ENCODE results near the gene UNC13D. TPM values are rescaled to one million over a fixed set of nuclear protein-coding genes. Genes with fewer than 3 reads are reported as not detected.
"Not testable (repeated sequence)": the region's sequence is repeated elsewhere in the genome, so short reads cannot be mapped to it uniquely, and the experiment has no call there.

The UNC13D gene
- total RNA-seq, 3 donors from 2014 or later, result 5.6 to 15.5 (median 8.5) TPM

DNA sequence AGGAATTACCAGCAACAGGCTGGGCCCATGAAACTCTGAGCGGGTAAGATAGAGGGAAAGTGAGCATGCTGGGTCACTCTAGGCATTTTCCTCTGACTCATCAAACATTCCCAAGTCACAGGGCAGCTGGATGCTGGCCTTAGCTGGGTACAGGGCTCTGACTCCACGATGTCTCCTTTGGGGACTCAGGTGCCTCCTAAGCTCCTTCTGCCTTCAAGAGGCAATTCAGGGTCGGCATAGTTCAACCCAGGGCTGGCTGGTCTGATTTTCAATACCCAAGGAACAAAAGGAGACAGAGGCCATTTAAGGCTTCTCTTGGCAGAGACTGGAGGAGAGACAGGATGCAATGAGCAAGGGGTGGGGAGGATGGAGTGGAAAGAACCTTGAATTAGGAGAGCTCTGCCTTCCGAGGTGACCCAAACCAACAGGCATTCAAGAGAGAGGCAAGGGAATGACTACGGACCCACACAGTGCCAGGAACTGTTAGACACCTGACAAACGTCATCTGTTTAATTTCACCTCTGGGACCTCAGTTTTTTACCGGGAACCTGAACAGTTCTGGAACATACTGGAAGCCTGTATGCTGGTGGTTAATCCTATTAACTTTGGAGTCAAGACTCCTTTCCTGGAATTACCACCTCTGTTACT lies 10.0 kb upstream of the UNC13D start:
- intact Hi-C loops (cut with DNase I; ENCODE audit: low total_unique reads), result no loop called here
- Histone ChIP-seq H3K27ac (peak overlapping the region; percentile 99), H3K27me3 (no peaks in the 10 kb centered on the region), H3K4me1 (peaks cover 4 to 19% of the 10 kb centered on the region in 2 donors), H3K36me3 (no peaks in the 10 kb centered on the region), H3K4me3 (peak overlapping the region; percentile 87 to 99 (median 91)), H3K9me3 (no peaks in the 10 kb centered on the region)
- TF ChIP-seq POLR2AphosphoS5 (IDR thresholded peaks at IDR 0.05), result peak; percentile 21 to 68 (median 55)
- no peak for TF ChIP-seq POLR2A (IDR thresholded peaks at IDR 0.05)
- DNase-seq (ENCODE audit: low spot score in 2 of 2), result peak in 1 of 2 donors; percentile 58

DNA sequence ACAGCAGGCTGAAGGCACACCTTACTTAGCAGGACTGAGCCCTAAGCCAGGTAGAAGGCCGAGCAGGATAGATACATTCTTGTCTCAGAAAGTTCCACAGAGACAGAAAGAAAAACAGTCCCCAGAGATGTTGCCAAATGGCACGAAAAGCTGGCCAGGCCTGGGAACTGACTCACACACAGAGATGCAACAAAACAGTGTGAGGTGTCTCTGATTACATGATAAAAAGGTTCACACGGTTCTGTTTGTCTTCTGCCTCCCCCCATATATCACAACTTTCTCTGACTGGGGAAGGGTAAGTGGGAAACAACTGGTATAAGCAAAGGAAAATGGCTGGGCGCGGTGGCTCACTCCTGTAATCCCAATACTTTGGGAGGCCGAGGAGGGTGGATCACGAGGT lies 9.2 kb upstream of the UNC13D start:
- peak overlapping the region; percentile 99 for H3K27ac ChIP-seq
- peak in 1 of 2 donors; percentile 55 for DNase-seq (ENCODE audit: low spot score in 2 of 2)

DNA sequence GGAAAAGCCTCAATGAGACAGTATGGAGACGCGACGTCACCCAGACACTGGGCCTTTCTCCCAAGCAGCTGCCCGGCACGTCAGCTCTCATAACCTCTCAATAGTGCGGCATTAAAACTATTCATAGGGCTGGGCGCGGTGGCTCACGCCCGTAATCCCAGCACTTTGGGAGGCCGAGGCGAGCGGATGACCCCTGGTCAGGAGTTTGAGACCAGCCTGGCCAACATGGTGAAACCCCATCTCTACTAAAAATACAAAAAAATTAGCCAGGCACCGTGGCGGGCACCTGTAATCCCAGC lies 7.4 kb upstream of the UNC13D start:
- H3K36me3 ChIP-seq, result not testable (repeated sequence)
- peak overlapping the region; percentile 63 to 79 for H3K27ac ChIP-seq

More for the DNA sequence above, 9.2 kb upstream of the UNC13D start:
- TF ChIP-seq POLR2A (IDR thresholded peaks at IDR 0.05) (no peak), POLR2AphosphoS5 (IDR thresholded peaks at IDR 0.05) (peak in 1 of 3 donors; percentile 21)
- TF ChIP-seq, protein P1, sequence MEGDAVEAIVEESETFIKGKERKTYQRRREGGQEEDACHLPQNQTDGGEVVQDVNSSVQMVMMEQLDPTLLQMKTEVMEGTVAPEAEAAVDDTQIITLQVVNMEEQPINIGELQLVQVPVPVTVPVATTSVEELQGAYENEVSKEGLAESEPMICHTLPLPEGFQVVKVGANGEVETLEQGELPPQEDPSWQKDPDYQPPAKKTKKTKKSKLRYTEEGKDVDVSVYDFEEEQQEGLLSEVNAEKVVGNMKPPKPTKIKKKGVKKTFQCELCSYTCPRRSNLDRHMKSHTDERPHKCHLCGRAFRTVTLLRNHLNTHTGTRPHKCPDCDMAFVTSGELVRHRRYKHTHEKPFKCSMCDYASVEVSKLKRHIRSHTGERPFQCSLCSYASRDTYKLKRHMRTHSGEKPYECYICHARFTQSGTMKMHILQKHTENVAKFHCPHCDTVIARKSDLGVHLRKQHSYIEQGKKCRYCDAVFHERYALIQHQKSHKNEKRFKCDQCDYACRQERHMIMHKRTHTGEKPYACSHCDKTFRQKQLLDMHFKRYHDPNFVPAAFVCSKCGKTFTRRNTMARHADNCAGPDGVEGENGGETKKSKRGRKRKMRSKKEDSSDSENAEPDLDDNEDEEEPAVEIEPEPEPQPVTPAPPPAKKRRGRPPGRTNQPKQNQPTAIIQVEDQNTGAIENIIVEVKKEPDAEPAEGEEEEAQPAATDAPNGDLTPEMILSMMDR (IDR thresholded peaks at IDR 0.05), result no peak
- peak overlapping the region in 2 of 3 donors; percentile 52 to 91 for H3K4me3 ChIP-seq
- H3K9me3 ChIP-seq, result no peaks in the 10 kb centered on the region
- intact Hi-C loops (cut with DNase I; ENCODE audit: low total_unique reads), result no loop called here
- H3K36me3 ChIP-seq, result no peaks in the 10 kb centered on the region
- H3K4me1 ChIP-seq, result peaks cover 5 to 26% of the 10 kb centered on the region in 2 donors
- no peaks in the 10 kb centered on the region for H3K27me3 ChIP-seq

DNA sequence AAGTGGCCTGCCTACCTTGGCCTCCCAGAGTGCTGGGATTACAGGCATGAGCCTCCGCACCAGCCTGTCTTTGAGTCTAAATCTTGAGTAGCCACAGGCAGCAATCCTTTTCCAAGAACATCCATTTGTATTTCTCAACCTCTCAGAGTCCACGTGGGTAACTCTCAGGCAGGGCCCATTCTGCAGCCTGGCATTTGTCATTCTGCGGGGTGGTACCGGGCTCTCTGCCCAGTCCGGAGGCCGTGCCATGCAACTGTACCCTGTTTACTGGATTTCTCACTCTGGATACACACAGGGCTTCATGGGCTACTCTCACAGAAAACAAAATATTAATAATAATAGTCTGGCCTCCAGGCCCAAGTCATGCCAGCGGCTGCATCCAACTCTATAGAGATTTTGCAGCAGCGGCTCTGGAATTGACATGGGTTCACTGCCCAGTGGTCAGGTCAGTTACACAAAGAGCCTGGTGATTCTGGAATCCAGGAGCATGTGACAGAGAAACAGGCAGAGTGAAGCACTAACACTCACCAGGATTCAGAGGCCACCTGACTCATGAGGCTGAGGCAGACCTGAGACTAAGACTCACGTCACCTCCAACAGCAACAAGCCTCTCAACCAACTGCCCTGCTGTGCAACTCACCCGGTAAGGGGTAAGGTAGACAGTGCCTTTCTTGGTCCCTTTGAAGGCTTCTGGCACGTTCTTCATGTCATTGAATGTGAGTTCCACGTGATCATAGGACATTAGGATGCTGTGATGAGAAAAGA lies 6.9 kb upstream of the UNC13D start:
- peaks cover 11 to 45% of the 10 kb centered on the region in 2 donors for H3K4me1 ChIP-seq
- peaks cover 7% of the 10 kb centered on the region for H3K36me3 ChIP-seq
- no peak overlapping the region for H3K4me3 ChIP-seq
- TF ChIP-seq POLR2AphosphoS5 (IDR thresholded peaks at IDR 0.05) (no peak), POLR2A (IDR thresholded peaks at IDR 0.05) (no peak)
- TF ChIP-seq, protein P1 (IDR thresholded peaks at IDR 0.05), result no peak
- DNase-seq (ENCODE audit: low spot score in 2 of 2), result peak in 1 of 2 donors; percentile 51
- intact Hi-C loops (cut with DNase I; ENCODE audit: low total_unique reads), result no loop called here
- H3K27ac ChIP-seq, result peak overlapping the region; percentile 63 to 79
- H3K9me3 ChIP-seq, result no peaks in the 10 kb centered on the region
- H3K27me3 ChIP-seq, result no peaks in the 10 kb centered on the region

More for the DNA sequence above, 7.4 kb upstream of the UNC13D start:
- H3K4me3 ChIP-seq; DNase-seq (ENCODE audit: low spot score in 2 of 2); H3K9me3 ChIP-seq; H3K27me3 ChIP-seq; intact Hi-C loops (cut with DNase I; ENCODE audit: low total_unique reads): not testable (repeated sequence)
- peak in 1 of 3 donors; percentile 9 for TF ChIP-seq POLR2AphosphoS5 (IDR thresholded peaks at IDR 0.05)
- peaks cover 11 to 40% of the 10 kb centered on the region in 2 donors for H3K4me1 ChIP-seq

DNA sequence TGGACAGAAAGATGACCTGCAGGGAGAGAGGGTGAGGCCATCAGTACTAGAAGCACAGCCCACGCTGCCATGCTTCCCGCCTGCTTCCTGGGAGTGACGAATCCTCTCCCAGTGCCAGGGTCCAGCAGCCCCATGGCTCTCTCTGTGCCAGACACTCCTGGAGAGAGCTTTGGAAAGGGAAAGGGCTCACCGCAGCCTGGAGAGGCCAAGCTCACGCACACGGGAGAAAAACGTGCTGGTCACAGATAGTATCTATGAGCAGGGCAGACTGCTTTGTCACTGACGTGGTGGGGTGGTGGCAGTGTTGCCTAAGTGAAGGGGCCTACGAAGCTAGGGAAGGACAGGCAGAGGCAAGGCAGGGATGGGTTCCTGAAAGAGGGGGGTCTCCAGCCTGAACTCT lies 5.5 kb upstream of the UNC13D start:
- no peak overlapping the region for H3K4me3 ChIP-seq
- no peaks in the 10 kb centered on the region for H3K27me3 ChIP-seq
- H3K4me1 ChIP-seq, result peaks cover 15 to 59% of the 10 kb centered on the region in 2 donors
- intact Hi-C loops (cut with DNase I; ENCODE audit: low total_unique reads), result loop anchor here (10.0 kb wide), 1 partner anchor 65 kb away; the partner anchor contains the start of gene UNK
- no peaks in the 10 kb centered on the region for H3K9me3 ChIP-seq
- DNase-seq (ENCODE audit: low spot score in 2 of 2), result no peak
- peak overlapping the region; percentile 94 to 95 for H3K27ac ChIP-seq
- peaks cover 7% of the 10 kb centered on the region for H3K36me3 ChIP-seq
- TF ChIP-seq POLR2AphosphoS5 (IDR thresholded peaks at IDR 0.05), result no peak
- TF ChIP-seq, protein P1 (IDR thresholded peaks at IDR 0.05), result no peak
- TF ChIP-seq POLR2A (IDR thresholded peaks at IDR 0.05), result no peak

DNA sequence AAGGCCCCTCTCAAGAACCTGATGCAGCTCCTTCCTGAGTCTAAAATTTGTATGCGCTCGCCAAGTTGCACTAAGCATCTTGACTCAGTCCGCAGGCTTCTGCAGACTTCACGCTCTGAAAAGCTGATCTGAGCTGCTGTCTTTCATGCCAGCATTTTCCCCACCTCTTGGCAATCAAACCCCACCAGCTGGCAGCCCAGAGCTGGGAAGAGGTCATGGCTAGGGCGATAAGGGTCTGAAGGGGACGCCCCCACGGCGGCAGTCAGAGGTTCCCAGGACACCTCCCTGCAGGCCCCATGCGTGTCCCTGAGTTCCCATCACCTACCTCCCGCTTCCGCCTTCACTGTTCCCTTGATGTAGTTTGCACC lies 5.1 kb upstream of the UNC13D start:
- TF ChIP-seq POLR2AphosphoS5 (IDR thresholded peaks at IDR 0.05) (no peak), POLR2A (IDR thresholded peaks at IDR 0.05) (no peak)
- TF ChIP-seq, protein P1 (IDR thresholded peaks at IDR 0.05), result no peak
- peaks cover 7% of the 10 kb centered on the region for H3K36me3 ChIP-seq
- no peak overlapping the region for H3K4me3 ChIP-seq
- no peak for DNase-seq (ENCODE audit: low spot score in 2 of 2)
- H3K27me3 ChIP-seq, result no peaks in the 10 kb centered on the region
- intact Hi-C loops (cut with DNase I; ENCODE audit: low total_unique reads), result loop anchor here (10.0 kb wide), 1 partner anchor 64 kb away; the partner anchor contains the start of gene UNK
- H3K9me3 ChIP-seq, result no peaks in the 10 kb centered on the region
- peak overlapping the region; percentile 94 to 95 for H3K27ac ChIP-seq
- peaks cover 16 to 60% of the 10 kb centered on the region in 2 donors for H3K4me1 ChIP-seq
